ENCODE measurements around the gene SCAMP1.

Gene SCAMP1

GRCh38 chr5:78523314-78524193 is 163.1 kb downstream of the SCAMP1 start:
- Histone ChIP-seq H3K4me3 (ENCODE audit: low read depth, low read length) (no peak overlapping the region), H3K27me3 (ENCODE audit: insufficient read depth, low read depth, severe bottlenecking) (no peaks in the 10 kb centered on the region), H3K36me3 (no peaks in the 10 kb centered on the region), H3K27ac (no peak overlapping the region), H3K9me3 (ENCODE audit: severe bottlenecking) (no peaks in the 10 kb centered on the region)
- no peak for DNase-seq
- TF ChIP-seq CTCF (IDR thresholded peaks at IDR 0.05; ENCODE audit: low read depth, low read length), result no peak

GRCh38 chr5:78526049-78526525 is 165.7 kb downstream of the SCAMP1 start:
- Histone ChIP-seq H3K27me3 (ENCODE audit: insufficient read depth, low read depth, severe bottlenecking) (no peaks in the 10 kb centered on the region), H3K36me3 (no peaks in the 10 kb centered on the region), H3K4me3 (ENCODE audit: low read depth, low read length) (no peak overlapping the region), H3K9me3 (ENCODE audit: severe bottlenecking) (no peaks in the 10 kb centered on the region), H3K27ac (no peak overlapping the region)
- no peak for DNase-seq
- no peak for TF ChIP-seq CTCF (IDR thresholded peaks at IDR 0.05; ENCODE audit: low read depth, low read length)

- no peak overlapping the region for H3K27ac ChIP-seq
Observed at GRCh38 chr5:78527054-78527859, 166.8 kb downstream of the SCAMP1 start.

GRCh38 chr5:78527925-78528324 is 167.5 kb downstream of the SCAMP1 start:
- H3K27me3 ChIP-seq (ENCODE audit: insufficient read depth, low read depth, severe bottlenecking), result no peaks in the 10 kb centered on the region
- TF ChIP-seq CTCF (IDR thresholded peaks at IDR 0.05; ENCODE audit: low read depth, low read length), result no peak
- no peaks in the 10 kb centered on the region for H3K9me3 ChIP-seq (ENCODE audit: severe bottlenecking)
- no peak overlapping the region for H3K4me3 ChIP-seq (ENCODE audit: low read depth, low read length)
- H3K27ac ChIP-seq, result no peak overlapping the region
- DNase-seq, result no peak
- no peaks in the 10 kb centered on the region for H3K36me3 ChIP-seq

More at GRCh38 chr5:78527054-78527859, 166.8 kb downstream of the SCAMP1 start:
- H3K9me3 ChIP-seq (ENCODE audit: severe bottlenecking), result no peaks in the 10 kb centered on the region
- no peak for TF ChIP-seq CTCF (IDR thresholded peaks at IDR 0.05; ENCODE audit: low read depth, low read length)
- no peaks in the 10 kb centered on the region for H3K36me3 ChIP-seq
- no peak for DNase-seq
- H3K4me3 ChIP-seq (ENCODE audit: low read depth, low read length), result no peak overlapping the region
- no peaks in the 10 kb centered on the region for H3K27me3 ChIP-seq (ENCODE audit: insufficient read depth, low read depth, severe bottlenecking)
